Left renal cortex interstitium (tissue), 4 donors: ENCODE data around the gene ARID2. TPM values are rescaled to one million over a fixed set of nuclear protein-coding genes. Genes with fewer than 3 reads are reported as not detected.

Experiments used
- DNase-seq, 4 donors: peaks; one replicate each; pipeline ENCODE4 v3.0.0-alpha.2; 2013; ENCODE audit warnings: low read depth in 4 of 4, low spot score in 2 of 4, missing footprints in 1 of 4
- polyA plus RNA-seq, 4 donors: library from polyadenylated mRNA; unstranded; fragments of 120-200 nt; gene quantifications; one replicate each; pipeline ENCODE4 v1.2.1, GENCODE V29; 2013; ENCODE audit not compliant: insufficient read length in 4 of 4

The ARID2 gene
- polyA plus RNA-seq, 4 donors = 30.3 to 43.4 (median 38.0) TPM

GRCh38 chr12:45834809-45835208, 105.3 kb downstream of the ARID2 start:
- DNase-seq = no peak

GRCh38 chr12:45839917-45840316, 110.4 kb downstream of the ARID2 start:
- no peak for DNase-seq

- DNase-seq = no peak
Measured at GRCh38 chr12:45849289-45849688, 119.8 kb downstream of the ARID2 start.

- no peak for DNase-seq
Measured at GRCh38 chr12:45850302-45850701, 120.8 kb downstream of the ARID2 start.

- DNase-seq = no peak
Measured at GRCh38 chr12:45852508-45852907, 123.0 kb downstream of the ARID2 start.

- no peak for DNase-seq
Measured at GRCh38 chr12:45853550-45853949, 124.0 kb downstream of the ARID2 start.

GRCh38 chr12:45863332-45863731, 133.8 kb downstream of the ARID2 start:
- no peak for DNase-seq

GRCh38 chr12:45866299-45866698, 136.8 kb downstream of the ARID2 start:
- no peak for DNase-seq

GRCh38 chr12:45872446-45872845, 142.9 kb downstream of the ARID2 start:
- no peak for DNase-seq

- DNase-seq = no peak
Measured at GRCh38 chr12:45877069-45877468, 147.6 kb downstream of the ARID2 start.

GRCh38 chr12:45878630-45879255, 149.2 kb downstream of the ARID2 start:
- DNase-seq = no peak

- DNase-seq = no peak
Measured at GRCh38 chr12:45879363-45879895, 149.9 kb downstream of the ARID2 start.

- no peak for DNase-seq
Measured at GRCh38 chr12:45880533-45880932, 151.0 kb downstream of the ARID2 start.

- no peak for DNase-seq
Measured at GRCh38 chr12:45883187-45883586, 153.7 kb downstream of the ARID2 start.

- no peak for DNase-seq
Measured at GRCh38 chr12:45886685-45887084, 157.2 kb downstream of the ARID2 start.

GRCh38 chr12:45887544-45887943, 158.0 kb downstream of the ARID2 start:
- DNase-seq = no peak

GRCh38 chr12:45890276-45890675, 160.8 kb downstream of the ARID2 start:
- no peak for DNase-seq

- no peak for DNase-seq
Measured at GRCh38 chr12:45893240-45893639, 163.7 kb downstream of the ARID2 start.

GRCh38 chr12:45895961-45896360, 166.5 kb downstream of the ARID2 start:
- no peak for DNase-seq

GRCh38 chr12:45898094-45898493, 168.6 kb downstream of the ARID2 start:
- DNase-seq = no peak

GRCh38 chr12:45907955-45908354, 178.4 kb downstream of the ARID2 start:
- DNase-seq = no peak

- no peak for DNase-seq
Measured at GRCh38 chr12:45909041-45909713, 179.7 kb downstream of the ARID2 start.
